Liver (tissue), 9 donors: ENCODE results near the gene CHST1. TPM values are rescaled to one million over a fixed set of nuclear protein-coding genes. Genes with fewer than 3 reads are reported as not detected.

Source experiments
- DNase-seq: peaks from one replicate; pipeline ENCODE4 v3.0.0-alpha.2; 2017; ENCODE audit warnings: low spot score
- H3K27ac ChIP-seq, 2 donors: one replicate each; pipeline ENCODE4 v1.7.0; 2013; ENCODE audit warnings: inconsistent platforms in 2 of 2, low read length in 2 of 2, control low read depth in 1 of 2, low read depth in 1 of 2, mild to moderate bottlenecking in 1 of 2
- H3K27me3 ChIP-seq, 4 donors: one replicate each; pipeline versions ENCODE4 v1.6.1 to v1.7.0; 2013; ENCODE audit warnings: low read length in 3 of 4, inconsistent platforms in 1 of 4, mild to moderate bottlenecking in 1 of 4, moderate library complexity in 1 of 4; ENCODE audit not compliant: control insufficient read depth in 4 of 4, insufficient read depth in 4 of 4
- H3K36me3 ChIP-seq, 4 donors: one replicate each; pipeline versions ENCODE4 v1.6.1 to v1.7.0; 2013; ENCODE audit warnings: low read length in 3 of 4, mild to moderate bottlenecking in 3 of 4, low read depth in 1 of 4, moderate library complexity in 1 of 4; ENCODE audit not compliant: control insufficient read depth in 4 of 4, insufficient read depth in 3 of 4
- H3K4me1 ChIP-seq, 4 donors: one replicate each; pipeline versions ENCODE4 v1.6.1 to v1.7.0; 2013; ENCODE audit warnings: low read length in 3 of 4, mild to moderate bottlenecking in 3 of 4, moderate library complexity in 1 of 4; ENCODE audit not compliant: control insufficient read depth in 4 of 4, insufficient read depth in 4 of 4
- H3K4me3 ChIP-seq, 3 donors: one replicate each; pipeline versions ENCODE4 v1.6.1 to v1.7.0; 2013; ENCODE audit warnings: low read length in 3 of 3, control low read depth in 1 of 3, low read depth in 1 of 3, mild to moderate bottlenecking in 1 of 3
- H3K9ac ChIP-seq, 2 donors: one replicate each; pipeline ENCODE4 v1.7.0; 2013; ENCODE audit warnings: low read length in 2 of 2, mild to moderate bottlenecking in 2 of 2, moderate library complexity in 2 of 2, control low read depth in 1 of 2, low read depth in 1 of 2
- H3K9me3 ChIP-seq, 4 donors: one replicate each; pipeline versions ENCODE4 v1.6.1 to v1.7.0; 2013; ENCODE audit warnings: low read length in 3 of 4; ENCODE audit not compliant: control insufficient read depth in 4 of 4
- EGR1 ChIP-seq, 2 donors: IDR thresholded peaks; 2 replicates each; pipeline ENCODE4 v1.6.1; 2016 to 2018; ENCODE audit warnings: antibody characterized with exemption in 2 of 2, low read depth in 2 of 2
- GABPA ChIP-seq, 2 donors: IDR thresholded peaks in 1 of 2; conservative IDR thresholded peaks in 1 of 2; 2 replicates each; pipeline ENCODE4 v1.6.1; 2016; ENCODE audit warnings: antibody characterized with exemption in 2 of 2, mild to moderate bottlenecking in 1 of 2, moderate library complexity in 1 of 2
- HNF4A ChIP-seq, 2 donors: conservative IDR thresholded peaks; 2 replicates each; pipeline ENCODE4 v1.6.1; 2016; ENCODE audit warnings: antibody characterized with exemption in 2 of 2, mild to moderate bottlenecking in 2 of 2
- HNF4G ChIP-seq: IDR thresholded peaks from 2 replicates; pipeline ENCODE4 v1.6.1; 2016; ENCODE audit warnings: antibody characterized with exemption
- NR2F2 ChIP-seq: IDR thresholded peaks from 2 replicates; pipeline ENCODE4 v1.6.1; 2016; ENCODE audit warnings: antibody characterized with exemption
- RXRA ChIP-seq, 2 donors: IDR thresholded peaks; 2 replicates each; pipeline ENCODE4 v1.6.1; 2017 to 2018; ENCODE audit warnings: antibody characterized with exemption in 2 of 2, mild to moderate bottlenecking in 1 of 2
- SP1 ChIP-seq: IDR thresholded peaks from 2 replicates; pipeline ENCODE4 v1.6.1; 2018; ENCODE audit warnings: antibody characterized with exemption, mild to moderate bottlenecking
- TAF1 ChIP-seq: conservative IDR thresholded peaks from 2 replicates; pipeline ENCODE4 v1.6.1; 2016; ENCODE audit warnings: antibody characterized with exemption, mild to moderate bottlenecking
- YY1 ChIP-seq: IDR thresholded peaks from 2 replicates; pipeline ENCODE4 v1.6.1; 2016; ENCODE audit warnings: antibody characterized with exemption, mild to moderate bottlenecking
- WGBS: extraction: QIAGEN DNeasy Blood & Tissue Kit; methylation state at CpG from one replicate; pipeline ENCODE4 v1.1.7; 2013; 5-methylcytosine and 5-hydroxymethylcytosine counted together
- polyA plus RNA-seq, 2 donors: library from polyadenylated mRNA; stranded (reverse) in 1 of 2; unstranded in 1 of 2; fragments of 200-250 nt in 1 of 2; fragments of >200 nt in 1 of 2; fragmentation: Nextera tagmentation in 1 of 2; extraction: Ambion mirVana in 1 of 2; gene quantifications; one replicate each; pipeline versions ENCODE4 v1.2.1 to v1.2.3, GENCODE V29; 2013 to 2015
- total RNA-seq, 2 donors: library from RNA; depleted of rRNA; stranded (reverse); fragments of >200 nt; gene quantifications; one replicate each; pipeline ENCODE4 v1.2.3, GENCODE V29; 2014
- TF ChIP-seq, protein P1 (sequence below): fragments of 150-350 bp; IDR thresholded peaks from 2 replicates; pipeline ENCODE4 v1.5.1; 2017; ENCODE audit warnings: improper control_type of control experiment, low read depth, low read length; ENCODE audit not compliant: missing input control
- TF ChIP-seq, protein P2 (sequence below): IDR thresholded peaks from 2 replicates; pipeline ENCODE4 v1.6.1; 2016; ENCODE audit warnings: antibody characterized with exemption
- TF ChIP-seq, protein P3 (sequence below): IDR thresholded peaks from 2 replicates; pipeline ENCODE4 v1.6.1; 2016; ENCODE audit warnings: antibody characterized with exemption
- TF ChIP-seq, protein P4 (sequence below): IDR thresholded peaks from 2 replicates; pipeline ENCODE4 v1.6.1; 2016; ENCODE audit warnings: antibody characterized with exemption
- donor health status: healthy.
- donor health status: healthy.
- donor health status: healthy.
- donor health status: healthy.
- donor health status: healthy.

The CHST1 gene
- total and polyA plus RNA-seq, 4 donors: 0.23 to 0.81 (median 0.45) TPM

DNA sequence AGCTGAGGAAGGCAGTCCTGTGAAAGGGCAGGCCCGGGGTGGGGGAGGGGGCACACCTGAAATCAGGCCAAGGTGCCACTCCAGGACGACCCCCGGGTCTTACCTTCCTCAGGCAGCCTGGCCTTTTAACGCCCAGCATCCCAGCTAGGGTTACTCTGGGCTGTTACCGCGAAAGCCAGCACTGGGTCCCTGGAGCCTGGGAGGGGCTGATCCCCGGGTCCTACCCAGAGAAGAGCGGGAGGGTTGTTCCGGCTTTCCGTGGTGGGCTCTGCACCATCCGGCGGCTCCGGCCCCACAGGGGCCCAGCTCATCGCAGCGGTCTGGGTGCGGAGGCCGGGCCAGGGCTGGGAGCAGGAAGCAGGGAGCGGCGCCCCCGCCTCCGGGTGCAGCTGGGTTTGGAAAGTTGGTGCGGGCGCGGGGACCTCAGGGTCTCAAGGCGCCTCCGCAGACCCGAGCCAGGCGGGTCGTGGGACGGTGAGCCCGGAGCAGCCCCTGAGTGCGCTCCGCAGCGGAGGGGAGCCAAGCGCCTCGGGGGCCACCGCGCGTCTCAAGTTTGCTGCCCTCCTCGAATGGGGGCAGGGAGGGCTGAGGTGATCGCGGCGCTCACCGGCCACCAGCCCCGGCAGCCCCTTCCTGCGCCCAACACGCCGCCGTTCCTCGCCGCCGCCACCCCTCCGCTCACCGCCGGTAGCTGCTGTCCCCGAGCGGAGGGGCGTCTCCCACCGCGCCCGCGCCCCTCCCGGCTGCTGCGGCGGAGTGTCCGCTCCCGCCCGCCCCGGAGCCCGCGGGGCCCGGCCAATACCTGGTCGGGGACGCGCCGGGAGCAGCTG is 831 bp downstream of the CHST1 start (continued):
- TF ChIP-seq, protein P1, sequence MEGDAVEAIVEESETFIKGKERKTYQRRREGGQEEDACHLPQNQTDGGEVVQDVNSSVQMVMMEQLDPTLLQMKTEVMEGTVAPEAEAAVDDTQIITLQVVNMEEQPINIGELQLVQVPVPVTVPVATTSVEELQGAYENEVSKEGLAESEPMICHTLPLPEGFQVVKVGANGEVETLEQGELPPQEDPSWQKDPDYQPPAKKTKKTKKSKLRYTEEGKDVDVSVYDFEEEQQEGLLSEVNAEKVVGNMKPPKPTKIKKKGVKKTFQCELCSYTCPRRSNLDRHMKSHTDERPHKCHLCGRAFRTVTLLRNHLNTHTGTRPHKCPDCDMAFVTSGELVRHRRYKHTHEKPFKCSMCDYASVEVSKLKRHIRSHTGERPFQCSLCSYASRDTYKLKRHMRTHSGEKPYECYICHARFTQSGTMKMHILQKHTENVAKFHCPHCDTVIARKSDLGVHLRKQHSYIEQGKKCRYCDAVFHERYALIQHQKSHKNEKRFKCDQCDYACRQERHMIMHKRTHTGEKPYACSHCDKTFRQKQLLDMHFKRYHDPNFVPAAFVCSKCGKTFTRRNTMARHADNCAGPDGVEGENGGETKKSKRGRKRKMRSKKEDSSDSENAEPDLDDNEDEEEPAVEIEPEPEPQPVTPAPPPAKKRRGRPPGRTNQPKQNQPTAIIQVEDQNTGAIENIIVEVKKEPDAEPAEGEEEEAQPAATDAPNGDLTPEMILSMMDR: no peak
- TF ChIP-seq EGR1 (IDR thresholded peaks at IDR 0.05; ENCODE audit: low read depth in 2 of 2): no peak
- TF ChIP-seq HNF4G: no peak
- TF ChIP-seq YY1: no peak
- no peak for TF ChIP-seq TAF1

DNA sequence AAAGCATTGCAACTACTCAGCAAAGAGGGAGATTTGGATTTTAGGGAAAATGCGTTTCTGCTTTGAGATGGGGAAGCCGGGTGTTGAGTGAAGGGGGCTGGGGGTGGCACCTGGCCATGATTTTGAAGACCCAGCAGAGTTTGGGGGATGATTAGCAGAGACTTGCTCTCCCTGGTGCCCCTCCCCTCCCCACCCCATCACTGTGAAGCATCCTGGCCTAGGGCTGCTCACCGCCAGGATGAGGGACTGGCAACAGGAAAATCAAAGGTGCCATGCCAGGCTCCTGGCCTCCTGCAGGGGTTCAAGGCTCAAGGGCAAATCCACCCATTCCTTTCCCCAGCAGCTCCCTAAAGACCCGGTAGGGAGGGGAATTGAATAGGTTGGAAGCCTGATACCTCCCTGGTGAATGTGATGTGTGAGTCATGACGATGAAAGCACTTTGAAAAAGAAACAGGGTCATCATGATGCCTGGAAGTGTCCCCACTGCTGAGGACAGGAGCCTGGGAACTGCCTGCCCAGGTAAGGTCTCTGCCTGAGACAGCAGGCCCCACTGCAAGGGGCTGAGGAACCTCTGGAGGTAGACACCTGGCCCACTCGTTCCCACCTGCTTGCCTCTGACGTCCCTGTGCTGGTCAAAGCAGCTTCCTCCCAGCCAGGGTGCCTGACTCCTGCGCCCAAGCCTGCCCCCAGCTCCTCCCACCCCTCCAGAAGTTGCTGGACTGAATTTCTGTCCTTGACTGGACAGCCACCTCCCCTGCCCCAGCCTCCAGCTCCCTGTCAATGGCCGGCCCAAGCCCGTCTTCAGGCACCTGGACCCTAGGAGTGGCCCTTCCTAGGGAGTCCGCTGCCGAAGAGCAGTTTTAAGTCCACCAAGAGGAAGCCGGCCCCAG is 1.7 kb downstream of the CHST1 start:
- WGBS: 63% methylated on average over 13 of the region's 13 CpGs
- Histone ChIP-seq H3K27ac (no peak overlapping the region), H3K4me3 (no peak overlapping the region), H3K9me3 (no peaks in the 10 kb centered on the region), H3K27me3 (peaks cover 0 to 6% (median 2%) of the 10 kb centered on the region in 4 donors), H3K9ac (no peak overlapping the region), H3K36me3 (peaks cover 0 to 2% (median 0%) of the 10 kb centered on the region in 4 donors), H3K4me1 (peaks cover 10 to 17% (median 12%) of the 10 kb centered on the region in 4 donors)
- DNase-seq: no peak
- TF ChIP-seq, protein P1: no peak

DNA sequence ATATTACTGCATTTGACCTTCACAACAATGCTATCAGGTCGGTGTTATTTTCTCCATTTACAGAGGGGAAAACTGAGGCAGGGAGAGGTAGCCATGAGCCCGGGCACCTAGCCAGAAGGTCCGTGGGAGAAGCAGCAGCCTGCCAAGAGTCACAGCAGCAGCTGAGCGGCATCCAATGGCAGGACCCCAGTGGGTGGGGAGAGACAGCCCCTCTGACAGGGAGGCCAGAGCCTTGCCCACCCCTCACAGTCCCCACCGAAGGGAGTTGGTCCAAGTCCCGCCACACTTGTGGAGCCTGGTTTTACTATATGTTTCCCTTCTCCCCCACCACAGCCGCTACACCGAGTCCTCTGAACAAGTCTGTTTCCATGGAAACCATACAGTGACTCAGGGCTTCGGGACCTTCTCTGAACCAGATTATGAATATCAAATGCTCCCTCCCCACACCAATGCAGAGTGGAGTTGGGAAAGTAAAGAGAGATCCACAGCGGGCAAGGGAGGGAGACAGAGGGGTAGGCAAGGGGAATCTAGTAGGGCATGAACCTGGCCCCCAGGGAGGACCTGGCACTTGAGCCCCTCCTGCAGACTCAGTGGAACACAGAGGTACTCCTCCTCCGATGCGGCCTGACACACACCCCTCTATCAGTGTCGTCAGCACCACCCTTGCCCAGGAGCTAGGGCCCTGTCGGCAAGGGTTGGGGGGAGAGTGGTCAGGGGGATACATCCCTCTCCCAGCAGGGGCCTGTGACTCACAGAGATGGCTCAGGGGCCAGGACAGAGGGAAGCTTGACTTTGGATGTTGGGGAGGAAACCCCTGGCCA is 2.5 kb downstream of the CHST1 start:
- H3K9ac ChIP-seq: no peak overlapping the region
- no peak overlapping the region for H3K27ac ChIP-seq
- no peak overlapping the region for H3K4me3 ChIP-seq
- no peaks in the 10 kb centered on the region for H3K9me3 ChIP-seq
- no peak for DNase-seq
- H3K4me1 ChIP-seq: peaks cover 10 to 17% (median 12%) of the 10 kb centered on the region in 4 donors
- WGBS: 54% methylated on average over 14 of the region's 14 CpGs
- H3K27me3 ChIP-seq: peaks cover 0 to 6% (median 2%) of the 10 kb centered on the region in 4 donors
- TF ChIP-seq HNF4G (no peak), TAF1 (no peak), HNF4A (conservative IDR thresholded peaks at IDR 0.05) (no peak), NR2F2 (no peak), RXRA (IDR thresholded peaks at IDR 0.05) (no peak), SP1 (no peak), GABPA (IDR thresholded peaks at IDR 0.05 in 1 of 2, conservative IDR thresholded peaks at IDR 0.05 in 1 of 2) (no peak), EGR1 (IDR thresholded peaks at IDR 0.05; ENCODE audit: low read depth in 2 of 2) (no peak)
- TF ChIP-seq, protein P1: no peak
- TF ChIP-seq, protein P2, sequence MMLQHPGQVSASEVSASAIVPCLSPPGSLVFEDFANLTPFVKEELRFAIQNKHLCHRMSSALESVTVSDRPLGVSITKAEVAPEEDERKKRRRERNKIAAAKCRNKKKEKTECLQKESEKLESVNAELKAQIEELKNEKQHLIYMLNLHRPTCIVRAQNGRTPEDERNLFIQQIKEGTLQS: no peak
- TF ChIP-seq, protein P3, sequence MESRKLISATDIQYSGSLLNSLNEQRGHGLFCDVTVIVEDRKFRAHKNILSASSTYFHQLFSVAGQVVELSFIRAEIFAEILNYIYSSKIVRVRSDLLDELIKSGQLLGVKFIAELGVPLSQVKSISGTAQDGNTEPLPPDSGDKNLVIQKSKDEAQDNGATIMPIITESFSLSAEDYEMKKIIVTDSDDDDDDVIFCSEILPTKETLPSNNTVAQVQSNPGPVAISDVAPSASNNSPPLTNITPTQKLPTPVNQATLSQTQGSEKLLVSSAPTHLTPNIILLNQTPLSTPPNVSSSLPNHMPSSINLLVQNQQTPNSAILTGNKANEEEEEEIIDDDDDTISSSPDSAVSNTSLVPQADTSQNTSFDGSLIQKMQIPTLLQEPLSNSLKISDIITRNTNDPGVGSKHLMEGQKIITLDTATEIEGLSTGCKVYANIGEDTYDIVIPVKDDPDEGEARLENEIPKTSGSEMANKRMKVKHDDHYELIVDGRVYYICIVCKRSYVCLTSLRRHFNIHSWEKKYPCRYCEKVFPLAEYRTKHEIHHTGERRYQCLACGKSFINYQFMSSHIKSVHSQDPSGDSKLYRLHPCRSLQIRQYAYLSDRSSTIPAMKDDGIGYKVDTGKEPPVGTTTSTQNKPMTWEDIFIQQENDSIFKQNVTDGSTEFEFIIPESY: no peak
- TF ChIP-seq, protein P4, sequence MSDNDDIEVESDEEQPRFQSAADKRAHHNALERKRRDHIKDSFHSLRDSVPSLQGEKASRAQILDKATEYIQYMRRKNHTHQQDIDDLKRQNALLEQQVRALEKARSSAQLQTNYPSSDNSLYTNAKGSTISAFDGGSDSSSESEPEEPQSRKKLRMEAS: no peak
- H3K36me3 ChIP-seq: peaks cover 0 to 2% (median 0%) of the 10 kb centered on the region in 4 donors
